HG02840 (cell line): ENCODE results near the gene OVOL3.

Experiments used
- ATAC-seq: cut with Tn5 transposase; IDR thresholded peaks from one replicate; pipeline ENCODE4 v1.9.1; 2021; ENCODE audit warnings: mild to moderate bottlenecking, moderate library complexity, moderate number of reproducible peaks; ENCODE audit not compliant: unreplicated experiment, low FRiP score

OVOL3 gene

DNA sequence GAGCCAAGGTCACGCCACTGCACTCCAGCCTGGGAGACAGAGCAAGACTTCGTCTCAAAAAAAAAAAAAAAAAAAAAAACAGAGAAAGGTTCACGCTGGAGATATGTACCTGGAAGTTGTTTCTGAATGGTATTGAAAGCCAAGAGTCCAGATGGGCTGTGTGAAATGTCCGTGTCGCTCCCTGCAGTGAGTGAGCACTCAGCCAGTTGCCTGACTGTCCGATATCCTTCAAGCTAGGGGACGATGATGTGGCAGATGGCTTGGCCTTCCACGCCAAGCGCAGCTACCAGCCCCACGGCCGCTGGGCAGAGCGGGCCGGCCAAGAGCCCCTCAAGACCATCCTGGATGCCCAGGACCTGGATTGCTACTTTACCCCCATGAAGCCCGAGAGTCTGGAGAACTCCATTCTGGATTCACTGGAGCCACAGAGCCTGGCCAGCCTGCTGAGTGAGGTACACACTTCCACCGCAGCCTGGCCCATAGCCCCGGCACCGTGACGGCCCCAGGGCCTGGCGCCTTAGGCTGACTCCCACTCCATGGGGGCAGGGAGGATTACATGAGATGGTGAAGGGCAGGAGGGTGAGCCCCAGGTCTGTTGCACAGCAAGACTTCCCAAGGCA is 11.7 kb upstream of the OVOL3 start:
- ATAC-seq, result no peak

DNA sequence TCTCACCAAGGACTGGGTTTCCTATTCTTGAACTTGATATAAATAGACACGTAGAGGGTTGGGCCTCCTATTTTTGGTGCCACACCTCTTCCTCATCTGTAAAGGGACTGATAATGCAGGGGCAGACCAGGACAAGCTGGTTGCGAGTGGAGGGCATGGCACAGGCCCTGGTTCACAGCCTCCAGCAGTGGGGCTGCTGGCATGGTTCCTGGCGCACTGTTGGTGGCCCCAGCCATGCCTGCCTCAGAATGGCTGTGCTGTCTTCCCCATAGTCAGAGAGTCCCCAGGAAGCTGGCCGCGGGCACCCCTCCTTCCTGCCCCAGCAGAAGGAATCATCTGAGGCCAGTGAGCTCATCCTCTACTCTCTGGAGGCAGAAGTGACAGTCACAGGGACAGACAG is 10.5 kb upstream of the OVOL3 start:
- no peak for ATAC-seq

DNA sequence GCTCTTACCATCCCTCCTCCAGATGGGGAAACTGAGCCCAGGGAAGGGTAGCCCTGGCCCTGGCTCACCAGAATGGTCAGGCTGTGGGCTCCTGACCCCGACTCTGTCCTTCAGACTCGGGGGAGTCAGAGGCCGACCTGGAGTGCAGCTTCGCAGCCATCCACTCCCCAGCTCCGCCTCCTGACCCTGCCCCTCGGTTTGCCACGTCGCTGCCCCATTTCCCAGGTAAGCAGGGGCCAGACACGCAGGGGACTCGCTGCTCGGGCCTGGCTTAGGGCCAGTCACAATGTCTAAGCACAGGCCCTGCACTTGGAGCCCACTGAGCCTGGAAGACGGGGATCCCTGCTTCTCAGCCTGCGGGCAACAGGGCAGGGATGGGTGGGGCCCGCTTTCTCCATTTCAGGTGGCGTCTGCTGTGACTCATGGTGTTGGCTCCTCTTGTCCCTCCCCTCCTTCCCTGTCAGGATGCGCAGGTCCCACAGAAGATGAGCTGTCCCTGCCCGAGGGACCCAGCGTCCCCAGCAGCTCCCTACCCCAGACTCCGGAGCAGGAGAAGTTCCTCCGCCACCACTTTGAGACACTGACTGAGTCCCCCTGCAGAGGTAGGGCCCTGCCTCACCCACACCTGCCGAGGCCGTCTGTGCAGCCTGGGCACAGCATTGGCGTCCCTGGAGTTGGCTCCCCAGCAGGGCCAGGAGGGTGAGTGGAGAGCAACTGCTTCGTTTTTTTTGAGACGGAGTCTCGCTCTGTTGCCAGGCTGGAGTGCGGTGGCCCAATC is 9.2 kb upstream of the OVOL3 start:
- ATAC-seq, result no peak

DNA sequence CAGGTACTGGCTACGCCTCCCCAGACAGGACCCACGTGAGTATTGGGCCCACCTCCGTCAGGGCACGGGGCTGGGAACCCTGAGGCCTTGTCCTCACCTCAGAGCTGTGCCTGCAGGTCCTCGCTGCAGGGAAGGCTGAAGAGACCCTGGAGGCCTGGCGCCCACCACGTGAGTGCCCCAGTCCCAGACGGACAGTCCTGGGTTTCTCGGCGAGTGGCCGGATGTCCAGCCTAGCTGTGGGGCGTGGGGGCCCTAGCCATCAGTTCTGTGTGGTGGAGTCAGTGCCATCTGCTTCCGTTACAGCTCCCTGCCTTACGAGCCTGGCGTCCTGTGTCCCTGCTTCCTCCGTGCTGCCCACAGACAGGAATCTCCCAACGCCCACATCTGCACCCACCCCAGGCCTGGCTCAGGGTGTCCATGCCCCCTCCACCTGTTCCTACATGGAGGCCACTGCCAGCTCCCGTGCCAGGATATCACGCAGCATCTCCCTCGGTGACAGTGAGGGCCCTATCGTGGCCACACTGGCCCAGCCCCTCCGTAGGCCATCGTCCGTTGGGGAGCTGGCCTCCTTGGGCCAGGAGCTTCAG is 7.8 kb upstream of the OVOL3 start:
- no peak for ATAC-seq

DNA sequence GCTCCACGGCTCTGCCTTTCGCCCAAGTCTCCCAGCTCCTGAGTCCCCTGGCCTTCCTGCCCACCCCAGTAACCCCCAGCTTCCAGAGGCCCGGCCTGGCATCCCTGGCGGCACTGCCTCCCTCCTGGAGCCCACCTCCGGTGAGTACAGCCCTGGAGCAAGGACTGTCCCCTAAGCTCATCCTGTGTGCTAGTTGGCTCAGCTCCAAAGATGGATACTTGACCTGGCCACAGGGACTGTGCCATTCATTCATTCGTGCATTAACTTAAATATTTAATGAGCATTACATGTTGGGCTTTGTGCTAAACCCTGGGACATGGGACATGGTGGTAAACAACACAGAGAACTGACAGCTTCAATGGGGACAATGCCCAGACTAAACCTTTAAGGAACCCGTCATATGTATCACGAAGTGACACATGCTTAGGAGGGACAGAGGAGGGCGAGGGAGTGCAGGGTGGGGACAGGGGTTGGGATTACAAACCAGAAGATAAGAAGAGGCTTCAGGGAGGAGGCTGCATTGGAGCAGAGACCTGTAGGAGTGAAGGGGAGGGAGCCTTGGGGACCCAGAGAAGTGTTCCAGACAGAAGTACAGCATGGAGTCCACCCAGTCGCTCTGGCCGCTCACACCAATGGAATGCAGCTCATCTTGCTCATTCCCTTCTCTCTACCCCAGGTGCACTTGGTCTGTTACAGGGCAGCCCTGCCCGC is 6.9 kb upstream of the OVOL3 start:
- no peak for ATAC-seq

DNA sequence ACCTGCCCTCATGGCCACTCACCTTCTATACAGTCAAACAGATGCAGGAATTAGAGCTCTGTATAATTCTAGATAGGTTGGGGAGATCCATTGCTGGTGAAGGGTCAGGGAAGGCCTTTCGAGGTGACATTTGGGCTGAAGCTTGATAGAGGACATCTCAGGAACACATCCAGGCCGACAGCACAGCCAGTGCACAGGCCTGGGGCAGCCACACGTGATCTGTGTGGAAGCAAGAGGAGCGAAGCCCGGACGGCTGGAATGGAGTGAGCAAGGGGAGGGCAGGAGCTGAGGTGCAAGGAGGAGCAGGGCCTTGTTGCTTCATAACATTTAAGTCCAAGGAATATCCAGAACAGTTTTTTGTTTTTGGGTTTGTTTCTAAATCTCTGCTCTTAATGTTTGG is 4.5 kb upstream of the OVOL3 start:
- no peak for ATAC-seq

DNA sequence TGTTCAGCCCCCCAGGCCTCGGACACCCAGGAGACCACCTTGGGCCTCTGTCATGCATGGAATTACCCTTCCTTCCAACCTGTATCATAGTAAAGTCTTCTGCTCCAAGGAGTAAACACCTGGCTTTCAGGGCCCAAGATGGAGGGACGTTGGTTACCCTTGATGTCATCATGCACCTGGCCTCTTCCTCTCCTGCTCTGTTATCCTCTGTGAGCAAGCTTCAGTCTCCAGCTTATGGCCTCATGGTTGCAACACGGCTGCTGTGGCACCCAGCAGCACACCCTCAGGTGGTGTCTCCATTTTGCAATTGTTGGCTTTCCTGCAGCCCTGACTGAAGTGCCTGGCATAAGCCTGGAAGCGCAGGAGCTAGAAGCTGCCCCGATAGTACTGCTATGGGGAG is 4.0 kb upstream of the OVOL3 start:
- no peak for ATAC-seq

DNA sequence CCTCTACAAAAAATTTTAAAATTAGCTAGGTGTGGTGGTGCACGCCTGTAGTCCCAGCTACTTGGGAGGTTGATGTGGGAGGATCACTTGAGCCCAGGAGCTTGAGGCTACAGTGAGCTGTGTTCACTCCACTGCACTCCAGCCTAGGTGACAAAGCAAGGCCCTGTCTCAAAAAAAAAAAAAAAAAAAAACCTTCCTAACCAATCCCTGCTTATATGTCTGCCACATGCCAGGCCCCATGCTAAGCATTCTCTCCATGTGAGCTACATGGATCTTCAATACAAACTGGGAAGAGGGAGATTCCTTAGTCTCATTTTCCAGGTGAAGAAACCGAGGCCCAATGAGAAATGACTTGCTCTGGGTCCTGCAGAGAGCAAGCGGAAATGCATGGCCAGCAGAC is 2.3 kb upstream of the OVOL3 start:
- ATAC-seq, result no peak

DNA sequence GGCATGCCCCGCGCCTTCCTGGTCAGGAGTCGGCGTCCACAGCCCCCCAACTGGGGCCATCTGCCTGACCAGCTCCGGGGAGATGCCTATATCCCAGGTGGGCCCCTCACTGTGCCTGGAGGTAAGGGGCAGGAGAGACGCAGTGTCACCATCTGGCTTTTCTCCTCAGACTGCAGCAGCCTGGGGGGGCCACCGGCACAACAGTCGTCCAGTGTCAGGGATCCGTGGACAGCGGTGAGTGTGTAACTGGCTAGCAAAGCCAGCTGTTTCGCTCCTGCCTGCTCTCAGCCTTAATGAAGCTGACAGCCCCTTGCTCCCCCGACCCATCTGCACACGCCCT is 227 bp downstream of the OVOL3 start:
- ATAC-seq, result no peak

DNA sequence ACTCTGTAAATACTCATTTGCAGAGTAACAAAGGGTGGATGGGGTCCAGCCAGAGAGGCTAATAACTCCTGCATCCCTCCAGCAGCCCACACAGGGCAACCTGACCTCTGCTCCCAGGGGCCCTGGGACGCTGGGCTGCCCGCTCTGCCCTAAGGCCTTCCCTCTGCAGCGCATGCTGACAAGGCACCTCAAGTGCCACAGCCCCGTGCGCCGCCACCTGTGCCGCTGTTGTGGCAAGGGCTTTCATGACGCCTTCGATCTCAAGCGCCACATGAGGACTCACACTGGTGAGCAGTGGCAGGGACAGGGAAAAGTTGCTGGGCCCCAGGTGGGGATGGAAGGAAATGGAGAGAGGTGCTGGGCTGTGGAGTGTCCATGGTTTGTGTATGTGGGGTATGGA is 1.7 kb downstream of the OVOL3 start:
- no peak for ATAC-seq

DNA sequence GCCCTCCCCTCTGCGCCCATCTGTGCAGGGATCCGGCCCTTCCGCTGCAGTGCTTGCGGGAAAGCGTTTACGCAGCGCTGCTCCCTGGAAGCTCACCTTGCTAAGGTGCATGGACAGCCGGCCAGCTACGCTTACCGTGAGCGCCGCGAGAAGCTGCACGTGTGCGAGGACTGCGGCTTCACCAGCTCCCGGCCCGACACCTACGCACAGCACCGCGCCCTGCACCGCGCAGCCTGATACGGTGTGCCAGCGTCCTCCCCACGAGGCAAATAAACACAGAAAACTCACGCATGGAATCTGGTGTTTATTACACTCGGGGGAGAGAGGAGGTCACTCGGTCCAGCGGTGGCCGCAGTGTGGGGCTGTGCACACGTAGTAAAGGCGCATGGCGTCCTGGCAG is 2.5 kb downstream of the OVOL3 start:
- ATAC-seq, result no peak

DNA sequence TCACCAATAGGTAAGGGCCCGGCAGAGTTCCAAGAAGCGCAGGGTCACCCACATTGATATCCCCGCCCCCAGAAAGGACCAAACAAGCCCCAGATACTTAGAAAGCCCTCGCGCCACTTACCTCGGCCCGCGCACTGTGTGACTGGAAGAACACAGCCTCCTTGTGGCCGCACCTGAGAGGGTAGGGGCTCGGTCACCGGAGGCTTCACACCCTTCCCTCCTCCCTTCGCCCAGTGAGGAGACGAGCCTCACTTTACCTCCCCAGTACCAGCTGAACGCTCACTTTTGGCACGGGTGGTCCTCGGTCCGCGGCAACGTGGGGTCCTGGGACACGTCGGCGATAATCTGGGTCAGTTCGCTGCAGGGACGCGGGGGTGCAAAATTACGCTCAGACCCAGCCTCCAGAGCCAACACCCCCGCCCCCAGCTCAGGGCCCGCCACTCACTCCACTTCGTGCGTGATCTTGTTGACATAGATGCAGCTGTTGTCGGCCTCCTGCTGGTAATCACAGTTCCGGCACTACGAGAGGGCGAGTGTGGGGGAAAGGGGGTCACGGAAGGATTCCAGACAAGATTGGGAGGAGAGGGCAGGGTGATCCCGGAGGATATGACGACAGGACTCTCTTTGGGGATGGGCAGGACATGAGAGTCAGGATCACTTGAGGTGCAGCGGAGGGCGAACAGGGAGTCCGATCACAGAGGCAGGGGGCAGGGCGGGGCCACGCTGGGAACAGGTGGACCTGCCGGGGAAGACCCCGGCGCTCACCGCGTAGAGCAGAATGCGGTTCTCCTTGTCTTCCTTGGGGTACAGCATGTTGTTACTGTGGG is 3.2 kb downstream of the OVOL3 start:
- ATAC-seq, result peak; percentile 0

DNA sequence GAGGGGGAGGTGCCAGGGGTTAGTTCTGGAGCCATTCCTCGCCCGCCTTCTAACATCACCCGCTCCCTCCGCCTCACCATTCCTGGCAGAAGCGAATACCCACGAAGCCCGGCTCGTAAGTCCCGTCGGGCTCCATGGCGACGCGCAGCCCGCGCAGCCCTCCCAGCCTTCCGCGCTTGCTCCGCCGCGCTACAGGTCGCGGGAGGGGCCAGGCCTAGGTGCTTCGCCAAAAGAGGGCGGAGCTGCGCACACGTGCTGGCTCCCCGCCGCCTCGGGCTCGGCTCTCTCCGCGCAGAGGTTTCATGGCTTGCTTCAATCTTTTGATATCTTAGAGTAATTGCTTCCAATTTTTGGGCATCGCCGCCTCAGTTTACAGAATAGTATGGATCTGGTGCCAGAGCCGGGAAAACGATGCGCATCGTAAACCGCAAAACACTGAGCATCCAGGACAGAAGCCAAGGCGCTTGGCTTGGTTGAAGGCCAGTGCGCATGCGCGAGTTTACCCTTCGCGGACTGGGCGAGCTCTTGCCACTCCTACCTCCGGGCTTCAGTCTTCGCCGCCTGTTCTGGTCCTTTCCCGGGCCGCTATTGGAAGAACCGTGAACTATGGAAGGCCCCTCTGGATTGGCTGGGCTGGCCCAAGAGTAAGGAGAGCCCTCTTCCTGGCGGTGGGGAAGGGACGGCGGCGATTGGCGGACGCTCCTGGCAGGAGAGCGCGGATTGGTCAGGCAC is 3.9 kb downstream of the OVOL3 start, which contains the start of gene POLR2I:
Gene POLR2I (minus strand): TSS at position 155 of the 732 bp plus-strand sequence. CDS start 19 bp downstream, at position 136.
- ATAC-seq, result peak; percentile 80

DNA sequence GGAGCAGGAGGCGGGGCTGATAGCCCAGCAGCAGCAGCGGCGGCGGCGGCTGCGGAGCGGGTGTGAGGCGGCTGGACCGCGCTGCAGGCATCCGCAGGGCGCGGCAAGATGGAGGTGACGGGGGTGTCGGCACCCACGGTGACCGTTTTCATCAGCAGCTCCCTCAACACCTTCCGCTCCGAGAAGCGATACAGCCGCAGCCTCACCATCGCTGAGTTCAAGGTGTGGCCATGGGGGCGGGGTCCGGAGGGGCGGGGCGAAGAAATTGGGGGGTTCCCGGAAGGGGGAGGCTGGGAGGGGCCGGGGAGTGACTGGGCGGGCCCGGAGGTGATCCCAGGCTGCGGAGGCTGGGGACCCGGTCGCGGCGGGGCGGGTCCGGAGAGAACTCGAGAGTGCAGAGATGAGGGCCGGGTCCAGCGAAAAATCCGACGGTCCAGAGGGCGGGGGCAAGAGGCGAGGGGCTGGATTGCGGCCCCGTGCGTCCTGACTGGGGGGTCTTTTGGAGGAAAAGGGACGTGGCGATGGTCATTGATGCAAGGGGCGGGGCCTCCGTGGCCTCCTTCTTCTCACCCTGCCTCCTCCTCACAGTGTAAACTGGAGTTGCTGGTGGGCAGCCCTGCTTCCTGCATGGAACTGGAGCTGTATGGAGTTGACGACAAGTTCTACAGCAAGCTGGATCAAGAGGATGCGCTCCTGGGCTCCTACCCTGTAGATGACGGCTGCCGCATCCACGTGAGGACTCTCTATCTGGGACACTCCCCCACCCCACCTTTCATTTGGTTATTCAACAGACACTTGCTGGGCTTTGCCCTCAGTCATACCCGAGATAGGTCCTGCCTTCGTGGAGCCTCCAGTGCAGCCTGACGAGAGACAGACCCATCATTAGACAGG is 4.8 kb downstream of the OVOL3 start, which contains the start of gene TBCB:
Gene TBCB (plus strand): TSS at position 16 of the 891 bp plus-strand sequence. CDS start 93 bp downstream, at position 109.
- ATAC-seq, result no peak

DNA sequence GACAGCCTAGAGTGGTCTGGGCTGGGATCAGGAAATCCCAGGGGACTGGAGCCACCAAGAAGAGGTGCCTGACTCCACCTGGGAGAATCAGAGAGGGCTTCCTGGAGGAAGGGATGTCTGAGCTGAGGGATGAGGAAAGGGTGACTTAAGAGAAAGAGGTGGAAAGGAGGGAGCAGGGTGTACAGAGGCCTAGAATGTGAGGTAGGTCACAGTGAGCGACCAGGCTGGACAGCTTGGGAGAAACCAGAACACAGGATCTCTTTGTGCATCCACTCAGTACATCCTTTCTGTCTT is 5.3 kb downstream of the OVOL3 start:
- ATAC-seq, result no peak

DNA sequence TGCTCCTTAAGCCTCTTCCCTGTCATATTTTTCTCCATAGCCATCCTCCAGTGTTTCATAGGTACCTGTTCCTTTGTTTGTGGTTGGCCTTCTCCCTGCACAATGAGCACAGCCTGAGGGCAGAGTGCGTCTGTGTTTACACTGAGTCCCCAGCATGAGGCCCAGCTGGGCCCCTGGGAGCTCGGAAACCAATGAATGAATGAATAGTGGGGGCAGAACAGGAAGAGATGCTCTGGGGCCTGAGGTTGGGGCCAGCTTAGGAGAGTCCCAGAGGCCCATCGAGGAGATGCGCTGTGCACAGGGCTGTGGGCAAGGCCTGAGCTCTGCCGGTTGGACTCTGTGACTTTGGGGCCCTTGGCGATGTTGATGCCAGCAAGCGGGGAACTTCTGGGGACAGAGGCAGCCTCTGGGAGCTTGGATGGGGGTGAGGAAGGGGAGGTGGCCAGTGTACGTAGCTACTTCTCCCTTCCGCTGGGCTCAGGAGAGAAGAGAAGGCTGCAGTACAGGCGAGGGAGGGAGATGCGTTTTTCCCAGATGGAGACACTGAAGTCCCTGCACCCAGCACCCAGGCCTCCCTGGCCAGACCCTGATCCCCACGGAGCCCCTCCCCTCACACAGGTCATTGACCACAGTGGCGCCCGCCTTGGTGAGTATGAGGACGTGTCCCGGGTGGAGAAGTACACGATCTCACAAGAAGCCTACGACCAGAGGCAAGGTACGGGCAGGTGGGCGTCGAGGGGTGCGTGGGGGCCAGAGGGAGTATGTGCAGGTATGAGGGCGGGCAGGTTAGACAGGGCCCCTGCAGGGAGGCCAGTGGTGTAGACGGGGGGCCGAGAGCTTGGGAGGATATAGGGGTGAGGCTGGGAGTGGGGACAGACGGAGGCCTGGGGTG is 9.4 kb downstream of the OVOL3 start:
- no peak for ATAC-seq

DNA sequence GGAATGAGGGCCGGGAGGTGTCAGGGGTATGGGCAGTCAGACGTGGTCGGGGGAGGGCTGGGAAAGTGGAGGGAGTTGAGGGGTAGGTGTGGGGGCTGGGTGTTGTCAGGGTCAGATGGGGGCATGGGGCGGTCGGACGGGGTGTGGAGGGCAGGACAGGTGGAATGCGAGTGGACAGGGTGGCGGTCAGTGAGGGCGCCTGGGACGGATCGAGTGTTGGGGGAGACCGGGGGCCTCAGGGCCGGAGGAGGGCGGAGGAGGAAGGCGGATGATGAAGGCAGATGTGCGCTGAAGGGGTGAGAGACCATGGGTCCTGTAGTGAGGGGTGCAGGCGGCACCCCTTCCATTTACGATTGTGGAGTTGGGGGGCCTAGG is 10.0 kb downstream of the OVOL3 start:
- no peak for ATAC-seq
